Measurements from ENCODE around the gene POLR1E.

The POLR1E gene

GRCh38 chr9:37547328-37547878, 61.7 kb downstream of the POLR1E start:
- TF ChIP-seq CTCF (IDR thresholded peaks at IDR 0.05; ENCODE audit: insufficient read depth, low read depth, low read length, missing control alignments) = no peak
- DNase-seq (ENCODE audit: low read depth) = no peak
- H3K4me3 ChIP-seq (ENCODE audit: low read length) = no peak overlapping the region

GRCh38 chr9:37549527-37549926, 63.8 kb downstream of the POLR1E start:
- no peak for TF ChIP-seq CTCF (IDR thresholded peaks at IDR 0.05; ENCODE audit: insufficient read depth, low read depth, low read length, missing control alignments)
- H3K4me3 ChIP-seq (ENCODE audit: low read length) = no peak overlapping the region
- DNase-seq (ENCODE audit: low read depth) = peak; percentile 57

DNA sequence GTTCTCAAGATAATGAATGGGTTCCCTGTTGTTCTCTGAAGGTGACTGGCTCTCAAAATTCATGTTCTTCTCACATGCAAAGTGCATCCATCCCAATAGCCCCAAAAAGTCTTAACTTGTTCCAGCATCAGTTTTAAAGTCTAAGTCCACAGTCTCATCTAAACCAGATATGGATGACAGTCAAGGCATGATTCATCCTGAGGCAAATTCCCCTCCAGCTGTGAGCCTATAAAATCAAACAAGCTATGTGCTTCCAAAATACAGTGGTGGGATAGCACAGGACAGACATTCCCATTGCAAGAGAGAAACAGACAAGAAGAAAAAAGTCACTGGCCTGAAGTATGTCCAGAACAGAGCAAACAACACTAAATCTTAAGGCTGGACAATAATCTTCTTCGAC, 65.0 kb downstream of the POLR1E start:
- no peak for TF ChIP-seq CTCF (IDR thresholded peaks at IDR 0.05; ENCODE audit: insufficient read depth, low read depth, low read length, missing control alignments)
- no peak for DNase-seq (ENCODE audit: low read depth)

DNA sequence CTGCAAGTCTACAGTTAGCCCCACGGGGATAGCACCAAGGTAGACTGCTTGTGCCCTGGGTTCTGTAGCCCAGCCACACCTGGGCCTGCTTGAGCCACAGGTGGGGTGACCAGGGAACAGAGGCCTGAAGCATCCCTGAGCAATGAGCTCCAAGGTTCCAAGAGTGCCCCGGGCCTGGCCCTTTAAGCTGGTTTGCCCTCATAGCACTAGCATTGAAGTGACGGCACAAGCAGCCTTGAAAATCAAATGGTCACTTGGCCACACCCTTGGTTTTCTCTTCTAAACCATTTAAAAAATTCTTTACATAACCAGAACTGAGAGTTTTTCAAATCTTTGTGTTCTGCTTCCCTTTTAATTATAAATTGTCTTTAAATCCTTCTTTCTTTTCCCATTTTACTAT, 65.7 kb downstream of the POLR1E start:
- no peak for TF ChIP-seq CTCF (IDR thresholded peaks at IDR 0.05; ENCODE audit: insufficient read depth, low read depth, low read length, missing control alignments)
- DNase-seq (ENCODE audit: low read depth) = no peak
- H3K4me3 ChIP-seq (ENCODE audit: low read length) = no peak overlapping the region

More for the DNA sequence above, 65.0 kb downstream of the POLR1E start:
- H3K4me3 ChIP-seq (ENCODE audit: low read length) = no peak overlapping the region

- TF ChIP-seq CTCF (IDR thresholded peaks at IDR 0.05; ENCODE audit: insufficient read depth, low read depth, low read length, missing control alignments) = no peak
- DNase-seq (ENCODE audit: low read depth) = no peak
- no peak overlapping the region for H3K4me3 ChIP-seq (ENCODE audit: low read length)
These were observed 66.1 kb downstream of the POLR1E start for GRCh38 chr9:37551888-37552287.

Measured in epithelial cell of esophagus (primary cell).